ENCODE data around the gene FCHO2. TPM values are rescaled to one million over a fixed set of nuclear protein-coding genes. Genes with fewer than 3 reads are reported as not detected.

The FCHO2 gene
- total RNA-seq, 1 donor from 2014 or later = 32.4 TPM

DNA sequence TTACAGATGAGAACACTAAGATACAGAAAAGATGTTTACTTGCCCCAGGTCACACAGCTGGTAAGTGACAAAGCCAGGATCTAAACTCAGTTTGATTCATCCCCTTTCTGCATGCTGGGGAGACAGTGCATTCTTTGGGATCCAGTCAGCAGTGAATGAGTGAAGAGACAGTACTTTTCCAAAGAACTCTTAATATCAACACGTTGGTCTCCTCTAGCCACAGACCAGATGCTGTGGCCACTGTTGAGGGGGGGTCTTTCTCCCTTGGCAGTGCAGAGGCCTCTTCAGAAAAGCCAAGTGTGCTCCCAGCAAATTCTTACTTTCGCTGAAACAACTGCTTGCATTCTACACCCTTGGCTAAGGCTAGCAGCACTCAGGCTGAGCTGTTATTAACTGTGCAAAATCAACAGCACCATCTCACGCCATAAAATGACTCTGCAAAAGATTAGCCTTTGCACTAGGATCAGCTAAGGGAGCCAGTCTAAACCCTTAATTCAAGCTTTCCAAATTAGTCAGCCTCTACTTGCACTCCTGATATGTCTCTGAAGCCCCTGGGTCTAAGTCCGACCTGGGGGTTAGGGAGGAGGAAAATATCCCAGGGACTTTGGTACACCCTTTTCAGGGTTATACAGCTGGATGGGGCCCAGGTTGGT lies 159.7 kb downstream of the FCHO2 start:
- peaks cover 0 to 2% (median 2%) of the 10 kb centered on the region in 3 donors for H3K36me3 ChIP-seq (ENCODE audit: control insufficient read depth in 3 of 3, insufficient read depth in 3 of 3, low read length in 3 of 3)
- no peaks in the 10 kb centered on the region for H3K27me3 ChIP-seq (ENCODE audit: control insufficient read depth in 3 of 3, insufficient read depth in 3 of 3, low read length in 3 of 3)
- H3K4me3 ChIP-seq (ENCODE audit: low read length in 3 of 3) = no peak overlapping the region
- H3K27ac ChIP-seq (ENCODE audit: low read depth, low read length) = no peak overlapping the region
- H3K9me3 ChIP-seq (ENCODE audit: control insufficient read depth in 3 of 3, low read length in 3 of 3) = peaks cover 0 to 3% (median 0%) of the 10 kb centered on the region in 3 donors
- H3K4me1 ChIP-seq (ENCODE audit: control insufficient read depth in 3 of 3, insufficient read depth in 3 of 3, low read length in 3 of 3) = peaks cover 0 to 13% (median 9%) of the 10 kb centered on the region in 3 donors
- H3K9ac ChIP-seq (ENCODE audit: low read depth in 1 of 3, low read length in 3 of 3) = no peak overlapping the region

DNA sequence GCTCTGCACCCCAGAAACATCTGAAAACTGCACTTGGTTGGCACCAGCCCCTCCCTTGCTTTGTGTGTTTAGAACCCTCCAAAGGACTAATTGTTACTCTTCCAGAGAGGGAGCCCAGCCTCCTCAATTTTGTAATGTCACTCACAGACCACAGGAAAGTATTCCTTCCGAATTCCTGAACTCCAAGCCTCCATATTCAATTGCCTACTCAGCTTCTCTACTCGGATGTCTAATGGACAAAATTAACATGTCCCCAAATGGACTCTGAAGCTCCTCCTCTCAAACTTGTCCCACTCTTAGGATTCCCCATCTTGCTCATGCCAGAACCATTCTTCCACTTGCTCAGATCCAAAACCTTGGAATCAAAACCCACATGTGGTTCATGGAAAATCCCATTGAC lies 160.7 kb downstream of the FCHO2 start:
- H3K4me1 ChIP-seq (ENCODE audit: control insufficient read depth in 3 of 3, insufficient read depth in 3 of 3, low read length in 3 of 3) = peaks cover 3 to 15% (median 14%) of the 10 kb centered on the region in 3 donors
- H3K9me3 ChIP-seq (ENCODE audit: control insufficient read depth in 3 of 3, low read length in 3 of 3) = peaks cover 0 to 3% (median 0%) of the 10 kb centered on the region in 3 donors
- H3K9ac ChIP-seq (ENCODE audit: low read depth in 1 of 3, low read length in 3 of 3) = no peak overlapping the region
- no peak overlapping the region for H3K27ac ChIP-seq (ENCODE audit: low read depth, low read length)
- H3K27me3 ChIP-seq (ENCODE audit: control insufficient read depth in 3 of 3, insufficient read depth in 3 of 3, low read length in 3 of 3) = no peaks in the 10 kb centered on the region
- peaks cover 0 to 2% (median 2%) of the 10 kb centered on the region in 3 donors for H3K36me3 ChIP-seq (ENCODE audit: control insufficient read depth in 3 of 3, insufficient read depth in 3 of 3, low read length in 3 of 3)
- no peak overlapping the region for H3K4me3 ChIP-seq (ENCODE audit: low read length in 3 of 3)

DNA sequence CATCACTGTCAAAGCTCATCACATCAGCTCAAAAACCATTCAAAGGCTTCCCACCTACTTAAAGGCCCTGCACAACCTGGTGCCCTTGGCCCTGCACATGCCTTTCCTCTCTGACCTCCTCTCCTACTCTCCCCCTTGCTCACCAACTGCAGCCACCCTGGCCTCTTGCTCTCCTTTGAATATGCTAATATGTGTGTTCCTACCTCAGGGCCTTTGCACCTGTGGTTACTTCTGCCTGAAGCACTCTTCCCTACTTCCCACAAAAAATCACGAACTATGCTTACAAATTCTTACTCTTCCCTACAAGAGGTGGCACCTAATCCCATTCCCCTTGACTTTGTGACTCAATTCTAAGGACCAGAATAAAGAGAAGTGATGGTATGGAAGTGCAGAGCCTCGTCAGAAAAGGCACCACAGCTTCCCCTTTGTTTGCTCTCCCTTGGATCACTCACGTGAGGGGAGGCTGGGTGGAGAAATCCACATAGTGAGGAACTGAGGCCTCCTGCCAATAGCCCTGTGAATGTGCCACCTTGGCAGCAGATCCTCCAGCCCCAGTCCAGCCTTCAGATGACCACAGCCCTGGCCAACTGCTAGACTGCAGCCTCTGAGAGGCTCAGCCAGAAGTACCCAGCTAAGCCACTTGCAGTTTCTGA lies 161.4 kb downstream of the FCHO2 start:
- Histone ChIP-seq H3K4me1 (ENCODE audit: control insufficient read depth in 3 of 3, insufficient read depth in 3 of 3, low read length in 3 of 3) (peaks cover 3 to 15% (median 14%) of the 10 kb centered on the region in 3 donors), H3K9ac (ENCODE audit: low read depth in 1 of 3, low read length in 3 of 3) (no peak overlapping the region), H3K27me3 (ENCODE audit: control insufficient read depth in 3 of 3, insufficient read depth in 3 of 3, low read length in 3 of 3) (no peaks in the 10 kb centered on the region), H3K4me3 (ENCODE audit: low read length in 3 of 3) (no peak overlapping the region), H3K36me3 (ENCODE audit: control insufficient read depth in 3 of 3, insufficient read depth in 3 of 3, low read length in 3 of 3) (peaks cover 0 to 2% (median 2%) of the 10 kb centered on the region in 3 donors), H3K9me3 (ENCODE audit: control insufficient read depth in 3 of 3, low read length in 3 of 3) (peaks cover 0 to 3% (median 0%) of the 10 kb centered on the region in 3 donors), H3K27ac (ENCODE audit: low read depth, low read length) (no peak overlapping the region)

DNA sequence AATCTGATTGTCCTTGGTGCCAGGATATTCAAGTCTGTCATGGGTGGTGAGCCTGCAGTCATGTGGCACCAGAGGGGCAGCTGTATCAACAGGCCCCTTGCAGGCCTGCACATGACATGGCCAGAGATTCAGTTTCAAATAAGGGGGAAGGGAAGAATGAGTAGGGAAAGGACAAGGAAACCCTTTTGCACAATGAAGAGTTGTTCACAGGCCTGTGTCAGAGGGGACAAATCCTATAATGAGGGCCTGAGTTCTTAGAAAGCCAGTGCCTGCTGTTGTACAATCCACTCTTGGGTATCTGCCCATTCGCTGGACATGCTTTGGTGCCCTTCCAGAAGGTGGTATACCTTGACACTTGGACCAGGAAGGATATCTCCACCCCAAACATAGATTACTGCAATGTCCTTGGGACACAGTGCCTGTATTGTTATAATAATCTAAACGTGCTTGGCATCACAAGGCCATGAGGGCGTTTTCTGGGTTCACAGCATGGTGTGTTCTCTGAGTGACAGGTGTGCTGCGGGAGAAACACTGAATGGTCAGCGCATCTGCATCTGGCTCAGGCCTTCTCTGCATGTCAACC lies 162.6 kb downstream of the FCHO2 start:
- peaks cover 0 to 2% (median 0%) of the 10 kb centered on the region in 3 donors for H3K36me3 ChIP-seq (ENCODE audit: control insufficient read depth in 3 of 3, insufficient read depth in 3 of 3, low read length in 3 of 3)
- H3K27ac ChIP-seq (ENCODE audit: low read depth, low read length) = no peak overlapping the region
- peaks cover 3 to 15% (median 14%) of the 10 kb centered on the region in 3 donors for H3K4me1 ChIP-seq (ENCODE audit: control insufficient read depth in 3 of 3, insufficient read depth in 3 of 3, low read length in 3 of 3)
- H3K27me3 ChIP-seq (ENCODE audit: control insufficient read depth in 3 of 3, insufficient read depth in 3 of 3, low read length in 3 of 3) = no peaks in the 10 kb centered on the region
- no peak overlapping the region for H3K9ac ChIP-seq (ENCODE audit: low read depth in 1 of 3, low read length in 3 of 3)
- H3K9me3 ChIP-seq (ENCODE audit: control insufficient read depth in 3 of 3, low read length in 3 of 3) = peaks cover 0 to 3% (median 0%) of the 10 kb centered on the region in 3 donors
- no peak overlapping the region for H3K4me3 ChIP-seq (ENCODE audit: low read length in 3 of 3)

DNA sequence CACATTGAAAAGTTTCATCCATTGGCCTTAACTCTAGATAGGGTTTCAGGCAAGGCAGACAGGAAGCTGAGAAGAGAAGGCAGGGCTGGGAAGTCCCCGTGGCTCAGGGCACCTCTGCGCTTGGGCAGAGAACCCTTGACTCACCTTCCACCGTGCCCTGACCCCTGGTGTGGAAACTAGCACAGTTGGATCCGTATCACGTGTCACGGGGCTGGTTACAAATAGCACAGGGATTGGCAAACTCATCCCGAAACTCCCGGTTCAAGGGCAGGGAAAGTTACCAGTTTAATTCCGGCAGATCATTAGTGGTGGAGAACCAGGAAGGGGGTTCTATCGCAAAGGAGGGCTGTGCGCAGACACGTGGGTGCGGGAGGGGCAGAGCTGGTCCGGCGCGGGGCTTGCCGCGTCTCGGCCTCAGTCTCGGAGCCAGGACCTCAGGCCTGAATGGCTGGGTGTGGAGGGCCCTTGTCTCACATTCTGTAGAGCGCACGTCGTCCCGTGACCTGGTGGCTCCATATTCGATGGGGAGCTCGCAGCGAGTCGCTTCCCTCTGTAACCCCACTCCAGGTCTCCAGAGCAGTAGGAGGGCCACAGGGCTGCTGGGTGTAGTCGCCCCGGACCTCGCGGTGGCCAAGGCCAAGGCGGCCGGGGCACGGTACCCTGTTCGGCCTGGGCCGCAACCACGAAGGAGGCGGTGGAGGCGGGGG lies 163.8 kb downstream of the FCHO2 start:
- Histone ChIP-seq H3K9ac (ENCODE audit: low read depth in 1 of 3, low read length in 3 of 3) (peak overlapping the region; percentile 55 to 90 (median 55)), H3K4me1 (ENCODE audit: control insufficient read depth in 3 of 3, insufficient read depth in 3 of 3, low read length in 3 of 3) (peaks cover 3 to 15% (median 14%) of the 10 kb centered on the region in 3 donors), H3K27ac (ENCODE audit: low read depth, low read length) (peak overlapping the region; percentile 73), H3K4me3 (ENCODE audit: low read length in 3 of 3) (peak overlapping the region; percentile 28 to 78 (median 72)), H3K36me3 (ENCODE audit: control insufficient read depth in 3 of 3, insufficient read depth in 3 of 3, low read length in 3 of 3) (peaks cover 0 to 2% (median 0%) of the 10 kb centered on the region in 3 donors), H3K9me3 (ENCODE audit: control insufficient read depth in 3 of 3, low read length in 3 of 3) (peaks cover 0 to 3% (median 0%) of the 10 kb centered on the region in 3 donors), H3K27me3 (ENCODE audit: control insufficient read depth in 3 of 3, insufficient read depth in 3 of 3, low read length in 3 of 3) (no peaks in the 10 kb centered on the region)

- Histone ChIP-seq H3K27me3 (ENCODE audit: control insufficient read depth in 3 of 3, insufficient read depth in 3 of 3, low read length in 3 of 3) (peaks cover 0 to 2% (median 0%) of the 10 kb centered on the region in 3 donors), H3K4me3 (ENCODE audit: low read length in 3 of 3) (peak within 1 kb of the TSS; percentile 72 to 78 (median 73)), H3K36me3 (ENCODE audit: control insufficient read depth in 3 of 3, insufficient read depth in 3 of 3, low read length in 3 of 3) (peaks cover 0 to 2% (median 0%) of the 10 kb centered on the region in 3 donors), H3K4me1 (ENCODE audit: control insufficient read depth in 3 of 3, insufficient read depth in 3 of 3, low read length in 3 of 3) (peaks cover 3 to 15% (median 14%) of the 10 kb centered on the region in 3 donors), H3K9ac (ENCODE audit: low read depth in 1 of 3, low read length in 3 of 3) (peak within 1 kb of the TSS; percentile 55 to 90 (median 63)), H3K27ac (ENCODE audit: low read depth, low read length) (peak within 1 kb of the TSS; percentile 73), H3K9me3 (ENCODE audit: control insufficient read depth in 3 of 3, low read length in 3 of 3) (peaks cover 0 to 3% (median 0%) of the 10 kb centered on the region in 3 donors)
These were observed 164.6 kb downstream of the FCHO2 start, which contains the start of gene TMEM171 for GRCh38 chr5:73120222-73121118. TSS of gene TMEM171 (plus strand) at chr5:73120575. CDS start at chr5:73123374, 2,799 bp downstream.

GRCh38 chr5:73121119-73121463 lies 165.2 kb downstream of the FCHO2 start:
- H3K9ac ChIP-seq (ENCODE audit: low read depth in 1 of 3, low read length in 3 of 3) = peak overlapping the region in 2 of 3 donors; percentile 63 to 90
- peaks cover 0 to 8% (median 0%) of the 10 kb centered on the region in 3 donors for H3K27me3 ChIP-seq (ENCODE audit: control insufficient read depth in 3 of 3, insufficient read depth in 3 of 3, low read length in 3 of 3)
- H3K4me1 ChIP-seq (ENCODE audit: control insufficient read depth in 3 of 3, insufficient read depth in 3 of 3, low read length in 3 of 3) = peaks cover 3 to 15% (median 14%) of the 10 kb centered on the region in 3 donors
- H3K36me3 ChIP-seq (ENCODE audit: control insufficient read depth in 3 of 3, insufficient read depth in 3 of 3, low read length in 3 of 3) = peaks cover 0 to 2% (median 0%) of the 10 kb centered on the region in 3 donors
- no peak overlapping the region for H3K27ac ChIP-seq (ENCODE audit: low read depth, low read length)
- peak overlapping the region; percentile 72 to 78 (median 73) for H3K4me3 ChIP-seq (ENCODE audit: low read length in 3 of 3)
- peaks cover 0 to 3% (median 0%) of the 10 kb centered on the region in 3 donors for H3K9me3 ChIP-seq (ENCODE audit: control insufficient read depth in 3 of 3, low read length in 3 of 3)

GRCh38 chr5:73122875-73123810 lies 167.3 kb downstream of the FCHO2 start:
- H3K9me3 ChIP-seq (ENCODE audit: control insufficient read depth in 3 of 3, low read length in 3 of 3) = no peaks in the 10 kb centered on the region
- H3K36me3 ChIP-seq (ENCODE audit: control insufficient read depth in 3 of 3, insufficient read depth in 3 of 3, low read length in 3 of 3) = no peaks in the 10 kb centered on the region
- no peak overlapping the region for H3K27ac ChIP-seq (ENCODE audit: low read depth, low read length)
- peaks cover 0 to 8% (median 0%) of the 10 kb centered on the region in 3 donors for H3K27me3 ChIP-seq (ENCODE audit: control insufficient read depth in 3 of 3, insufficient read depth in 3 of 3, low read length in 3 of 3)
- H3K9ac ChIP-seq (ENCODE audit: low read depth in 1 of 3, low read length in 3 of 3) = no peak overlapping the region
- H3K4me1 ChIP-seq (ENCODE audit: control insufficient read depth in 3 of 3, insufficient read depth in 3 of 3, low read length in 3 of 3) = peaks cover 3 to 14% (median 13%) of the 10 kb centered on the region in 3 donors
- no peak overlapping the region for H3K4me3 ChIP-seq (ENCODE audit: low read length in 3 of 3)
